HK-2 (cell line): ENCODE data around the gene ARMC2.

ENCODE experiments used
- DNase-seq: peaks from one replicate; pipeline ENCODE4 v3.0.0-alpha.2; 2018; ENCODE audit not compliant: unreplicated experiment

The ARMC2 gene

DNA sequence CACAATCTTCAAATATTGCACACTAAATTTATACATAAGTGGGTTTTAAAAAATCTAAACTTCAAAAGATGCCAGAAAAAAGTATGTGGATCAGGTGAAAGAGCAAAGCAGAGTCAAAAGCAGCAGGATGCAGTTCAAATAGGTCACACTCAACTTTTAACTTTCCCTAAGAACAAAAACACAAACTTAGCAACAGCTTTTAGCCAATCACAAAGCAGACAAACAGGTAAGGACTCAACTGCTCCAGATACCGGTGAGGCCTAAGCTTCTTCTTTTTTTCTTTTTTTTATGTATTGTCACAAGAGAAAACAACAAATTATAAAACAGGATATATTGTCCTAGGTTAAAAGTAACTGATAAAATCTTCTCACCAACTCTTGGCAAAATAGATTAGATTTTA lies 171.7 kb downstream of the ARMC2 start:
- no peak for DNase-seq

DNA sequence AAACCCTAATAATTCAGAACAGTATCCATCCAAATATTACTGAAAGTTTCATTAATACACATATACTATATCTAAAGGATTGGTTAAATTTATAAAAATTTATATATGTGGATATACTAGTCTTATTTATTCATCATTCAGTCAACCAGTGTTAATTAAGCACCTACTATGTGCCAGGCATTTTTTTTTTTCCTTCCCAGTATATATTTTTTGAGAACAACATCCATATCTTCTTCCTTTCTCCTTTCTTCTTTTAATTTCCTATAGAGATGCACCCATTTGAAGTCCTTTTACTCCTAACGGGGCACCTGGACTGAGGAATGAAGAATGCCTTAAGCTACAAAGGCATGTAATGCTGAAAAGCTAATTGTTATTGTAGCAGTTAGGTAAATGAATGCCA lies 173.6 kb downstream of the ARMC2 start:
- DNase-seq, result no peak

DNA sequence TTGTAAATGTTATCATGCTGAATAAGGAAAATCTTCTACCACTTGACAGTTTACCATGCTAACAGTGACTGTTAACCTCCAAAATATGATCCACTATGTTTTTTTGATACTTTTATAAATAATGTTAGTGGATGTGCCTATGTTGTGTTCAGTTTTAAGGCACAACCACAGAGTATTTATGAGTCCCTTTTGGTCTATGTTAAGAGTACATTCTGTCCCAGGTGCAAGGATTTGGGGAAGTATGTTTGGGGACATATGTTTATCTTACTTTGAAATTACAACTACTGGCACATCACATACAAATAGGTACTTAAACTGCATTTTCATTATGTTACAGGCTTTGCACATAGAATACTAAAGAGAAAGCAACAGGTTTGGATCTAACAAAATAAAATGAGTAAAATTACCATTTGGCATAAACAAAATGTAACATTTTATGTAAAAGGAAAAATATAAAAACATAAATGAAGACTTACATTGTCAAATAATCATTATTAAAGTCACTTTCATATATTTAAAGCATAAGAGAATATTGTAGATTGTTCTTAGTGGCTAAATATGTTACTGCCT lies 175.2 kb downstream of the ARMC2 start:
- no peak for DNase-seq
